ENCODE data around the gene CHIC2. TPM values are rescaled to one million over a fixed set of nuclear protein-coding genes. Genes with fewer than 3 reads are reported as not detected.

The CHIC2 gene
- total and polyA plus RNA-seq, 2 of the 4 experiments (the other 2 are of a cell fraction), result 20.4 to 26.3 TPM

DNA sequence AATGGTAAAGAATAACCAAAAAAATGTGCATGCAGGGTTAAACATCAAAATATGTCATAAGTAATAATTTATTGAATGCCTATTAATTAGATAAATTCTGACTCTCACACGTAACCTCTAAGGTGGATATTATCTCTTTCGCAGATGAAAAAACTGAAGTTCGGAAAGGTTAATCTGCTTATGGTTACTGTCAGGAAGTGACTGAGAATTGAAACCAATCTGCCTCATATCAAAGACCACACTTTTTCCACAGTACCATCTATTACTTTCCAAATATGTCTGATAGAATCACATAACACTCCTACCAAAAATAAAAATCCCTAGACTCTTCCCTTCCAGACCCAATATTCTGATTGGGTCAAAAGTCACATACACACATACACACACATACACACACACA lies 6.2 kb downstream of the CHIC2 start:
- no peak overlapping the region for H3K4ac ChIP-seq (ENCODE audit: low read depth, low read length)
- H4K20me1 ChIP-seq (ENCODE audit: insufficient read depth, low read length), result peaks cover 82% of the 10 kb centered on the region; the same call in 1 of the 2 replicates
- H3K56ac ChIP-seq (ENCODE audit: extremely low read depth, insufficient read depth, low read length), result no peak overlapping the region
- CTCF ChIA-PET, result no interaction called here
- no peak overlapping the region for H3K4me2 ChIP-seq (ENCODE audit: low read depth, low read length)
- dilution Hi-C loops (cut with HindIII; ENCODE audit: low sequenced_read_pairs, unreplicated experiment) (no loop called here), in situ Hi-C loops (cut with MboI; ENCODE audit: low sequenced_read_pairs) (loop anchor here (25.0 kb wide), 1 partner anchor 1046 kb away; no protein-coding TSS in a partner anchor), intact Hi-C loops (cut with micrococcal nuclease) (no loop called here)
- no peak overlapping the region for H3K14ac ChIP-seq (replicated peaks; ENCODE audit: low read depth, low read length)
- H3K9me1 ChIP-seq (ENCODE audit: insufficient read depth, low read length), result peaks cover 5% of the 10 kb centered on the region; the same call in 1 of the 2 replicates
- no peaks in the 10 kb centered on the region for H3K27me3 ChIP-seq (ENCODE audit: control insufficient read depth, insufficient read depth, low read length)
- no peak overlapping the region for H2BK15ac ChIP-seq (ENCODE audit: low read depth, low read length)
- WGBS, 2 experiments (ENCODE audit: extremely low coverage in 2 of 2, insufficient read length in 1 of 2), result no CpG with 5 or more reads among the region's 3 CpGs
- no peak overlapping the region; the same call in 1 of the 2 replicates for H3K9ac ChIP-seq (ENCODE audit: low read depth, low read length)
- peaks cover 0 to 49% of the 10 kb centered on the region in 2 experiments; a peak in 2 of 4 replicates for H3K79me1 ChIP-seq (ENCODE audit: low read depth in 1 of 2, low read length in 2 of 2)
- no peak overlapping the region for H2BK20ac ChIP-seq (ENCODE audit: low read depth, low read length)
- no peaks in the 10 kb centered on the region for H3K9me3 ChIP-seq (ENCODE audit: control insufficient read depth, insufficient read depth, low read length)
- no peak overlapping the region for H3K27ac ChIP-seq (ENCODE audit: insufficient read depth, low read length)
- no peak overlapping the region for H2BK5ac ChIP-seq (ENCODE audit: low read depth, low read length, poor library complexity, severe bottlenecking)
- no peak overlapping the region for H2AFZ ChIP-seq (replicated peaks; ENCODE audit: low read length, poor library complexity)
- H2BK120ac ChIP-seq (ENCODE audit: low read depth, low read length), result no peak overlapping the region
- H3K18ac ChIP-seq (ENCODE audit: low read depth, low read length), result no peak overlapping the region
- no peak overlapping the region for H3K4me3 ChIP-seq (ENCODE audit: insufficient read depth, low read depth, low read length)
- H3K4me1 ChIP-seq (ENCODE audit: control insufficient read depth, insufficient read depth, low read length), result peaks cover 4% of the 10 kb centered on the region; the same call in 1 of the 2 replicates
- no peaks in the 10 kb centered on the region for H3K36me3 ChIP-seq (ENCODE audit: control insufficient read depth, insufficient read depth, low read length)
- H2AK5ac ChIP-seq (ENCODE audit: low read depth, low read length), result no peak overlapping the region
- no peak overlapping the region for H3K23ac ChIP-seq (ENCODE audit: low read depth, low read length)
- no peak overlapping the region for H4K5ac ChIP-seq (ENCODE audit: low read depth, low read length)
- ATAC-seq (ENCODE audit: low read depth) (no peak), DNase-seq (no peak)
- BruUV-seq (replicated peaks), result no TSS peak
- POLR2A ChIA-PET (ENCODE audit: unreplicated experiment), result no interaction called here
- TF ChIP-seq MAFK (IDR thresholded peaks at IDR 0.05; ENCODE audit: low read depth, low read length) (no peak), RFX5 (IDR thresholded peaks at IDR 0.05; ENCODE audit: low read depth, low read length) (no peak), RCOR1 (IDR thresholded peaks at IDR 0.05; ENCODE audit: insufficient replicate concordance, low read length) (no peak), FOS (IDR thresholded peaks at IDR 0.05; ENCODE audit: low read depth, low read length) (no peak), BHLHE40 (IDR thresholded peaks at IDR 0.05; ENCODE audit: low read depth, low read length) (no peak), MAZ (IDR thresholded peaks at IDR 0.05; ENCODE audit: borderline replicate concordance, low read depth, low read length) (no peak), RAD21 (IDR thresholded peaks at IDR 0.05; ENCODE audit: low read length) (no peak), SMC3 (IDR thresholded peaks at IDR 0.05; ENCODE audit: low read depth, low read length) (no peak), CEBPB (IDR thresholded peaks at IDR 0.05; ENCODE audit: low read depth, low read length) (no peak), NFE2L2 (IDR thresholded peaks at IDR 0.05; ENCODE audit: low read depth, low read length) (no peak), POLR2A (IDR thresholded peaks at IDR 0.05; ENCODE audit: low read depth, low read length) (no peak), MXI1 (IDR thresholded peaks at IDR 0.05; ENCODE audit: borderline replicate concordance, low read depth, low read length) (no peak), CHD1 (IDR thresholded peaks at IDR 0.05; ENCODE audit: low read depth, low read length) (no peak)
- TF ChIP-seq, protein P1, sequence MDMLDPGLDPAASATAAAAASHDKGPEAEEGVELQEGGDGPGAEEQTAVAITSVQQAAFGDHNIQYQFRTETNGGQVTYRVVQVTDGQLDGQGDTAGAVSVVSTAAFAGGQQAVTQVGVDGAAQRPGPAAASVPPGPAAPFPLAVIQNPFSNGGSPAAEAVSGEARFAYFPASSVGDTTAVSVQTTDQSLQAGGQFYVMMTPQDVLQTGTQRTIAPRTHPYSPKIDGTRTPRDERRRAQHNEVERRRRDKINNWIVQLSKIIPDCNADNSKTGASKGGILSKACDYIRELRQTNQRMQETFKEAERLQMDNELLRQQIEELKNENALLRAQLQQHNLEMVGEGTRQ (IDR thresholded peaks at IDR 0.05; ENCODE audit: low read depth, low read length), result no peak
- TF ChIP-seq, protein P2, sequence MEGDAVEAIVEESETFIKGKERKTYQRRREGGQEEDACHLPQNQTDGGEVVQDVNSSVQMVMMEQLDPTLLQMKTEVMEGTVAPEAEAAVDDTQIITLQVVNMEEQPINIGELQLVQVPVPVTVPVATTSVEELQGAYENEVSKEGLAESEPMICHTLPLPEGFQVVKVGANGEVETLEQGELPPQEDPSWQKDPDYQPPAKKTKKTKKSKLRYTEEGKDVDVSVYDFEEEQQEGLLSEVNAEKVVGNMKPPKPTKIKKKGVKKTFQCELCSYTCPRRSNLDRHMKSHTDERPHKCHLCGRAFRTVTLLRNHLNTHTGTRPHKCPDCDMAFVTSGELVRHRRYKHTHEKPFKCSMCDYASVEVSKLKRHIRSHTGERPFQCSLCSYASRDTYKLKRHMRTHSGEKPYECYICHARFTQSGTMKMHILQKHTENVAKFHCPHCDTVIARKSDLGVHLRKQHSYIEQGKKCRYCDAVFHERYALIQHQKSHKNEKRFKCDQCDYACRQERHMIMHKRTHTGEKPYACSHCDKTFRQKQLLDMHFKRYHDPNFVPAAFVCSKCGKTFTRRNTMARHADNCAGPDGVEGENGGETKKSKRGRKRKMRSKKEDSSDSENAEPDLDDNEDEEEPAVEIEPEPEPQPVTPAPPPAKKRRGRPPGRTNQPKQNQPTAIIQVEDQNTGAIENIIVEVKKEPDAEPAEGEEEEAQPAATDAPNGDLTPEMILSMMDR (conservative IDR thresholded peaks at IDR 0.05; ENCODE audit: low read depth, low read length), result no peak
- TF ChIP-seq, protein P3, sequence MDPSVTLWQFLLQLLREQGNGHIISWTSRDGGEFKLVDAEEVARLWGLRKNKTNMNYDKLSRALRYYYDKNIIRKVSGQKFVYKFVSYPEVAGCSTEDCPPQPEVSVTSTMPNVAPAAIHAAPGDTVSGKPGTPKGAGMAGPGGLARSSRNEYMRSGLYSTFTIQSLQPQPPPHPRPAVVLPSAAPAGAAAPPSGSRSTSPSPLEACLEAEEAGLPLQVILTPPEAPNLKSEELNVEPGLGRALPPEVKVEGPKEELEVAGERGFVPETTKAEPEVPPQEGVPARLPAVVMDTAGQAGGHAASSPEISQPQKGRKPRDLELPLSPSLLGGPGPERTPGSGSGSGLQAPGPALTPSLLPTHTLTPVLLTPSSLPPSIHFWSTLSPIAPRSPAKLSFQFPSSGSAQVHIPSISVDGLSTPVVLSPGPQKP (IDR thresholded peaks at IDR 0.05; ENCODE audit: borderline replicate concordance, low read depth, low read length), result no peak
- H2AK9ac ChIP-seq (replicated peaks; ENCODE audit: low read depth, low read length, poor library complexity), result no peak overlapping the region
- H4K91ac ChIP-seq (ENCODE audit: insufficient read depth, low read depth, low read length), result no peak overlapping the region
- no peak overlapping the region for H4K8ac ChIP-seq (ENCODE audit: low read depth in 2 of 2, low read length in 2 of 2)
